HCEC 1CT (cell line): ENCODE data around the gene LRP1.

Experiments used
- DNase-seq: peaks from one replicate; pipeline ENCODE4 v3.0.0-alpha.2; 2017

The LRP1 gene

GRCh38 chr12:57127726-57128518, at the start of gene LRP1:
Gene LRP1 (plus strand): TSS chr12:57128483. CDS start chr12:57128965, 482 bp downstream.
- peak; percentile 81 for DNase-seq

- peak; percentile 100 for DNase-seq
These were observed 49.5 kb upstream of the LRP1 start, which contains the start of gene NEMP1 for GRCh38 chr12:57078519-57079404. Gene NEMP1 (minus strand): TSS chr12:57078791. CDS start chr12:57078745, 46 bp downstream.

- no peak for DNase-seq
These were observed 48.5 kb upstream of the LRP1 start for GRCh38 chr12:57079821-57080220.

- no peak for DNase-seq
These were observed 47.4 kb upstream of the LRP1 start for GRCh38 chr12:57080855-57081254.

GRCh38 chr12:57085999-57086492, 42.2 kb upstream of the LRP1 start:
- peak; percentile 25 for DNase-seq

GRCh38 chr12:57086493-57087009, 41.7 kb upstream of the LRP1 start:
- peak; percentile 84 for DNase-seq

GRCh38 chr12:57087010-57087690, 41.1 kb upstream of the LRP1 start:
- DNase-seq = peak; percentile 94

- DNase-seq = peak; percentile 97
These were observed 40.5 kb upstream of the LRP1 start for GRCh38 chr12:57087691-57088353.

GRCh38 chr12:57088354-57089270, 39.7 kb upstream of the LRP1 start, which contains the start of gene NAB2:
Gene NAB2 (plus strand): TSS chr12:57089114. CDS start chr12:57089272, 158 bp downstream.
- peak; percentile 95 for DNase-seq

- DNase-seq = peak; percentile 53
These were observed 38.7 kb upstream of the LRP1 start for GRCh38 chr12:57089271-57090245.

- DNase-seq = no peak
These were observed 37.8 kb upstream of the LRP1 start for GRCh38 chr12:57090490-57090889.

- DNase-seq = peak; percentile 27
These were observed 37.2 kb upstream of the LRP1 start for GRCh38 chr12:57090924-57091637.

GRCh38 chr12:57091638-57092528, 36.4 kb upstream of the LRP1 start:
- no peak for DNase-seq

GRCh38 chr12:57092529-57092862, 35.8 kb upstream of the LRP1 start:
- no peak for DNase-seq

- no peak for DNase-seq
These were observed 35.3 kb upstream of the LRP1 start for GRCh38 chr12:57092876-57093414.

- peak; percentile 86 for DNase-seq
These were observed 34.7 kb upstream of the LRP1 start for GRCh38 chr12:57093415-57094207.
